GM12878 (cell line): ENCODE data around the gene ACOT6. TPM values are rescaled to one million over a fixed set of nuclear protein-coding genes. Genes with fewer than 3 reads are reported as not detected.

Experiments
- ASH2L ChIP-seq: fragments of 300-600, 200-600 bp; sonication (generic); IDR thresholded peaks from 2 replicates; pipeline ENCODE4 v1.6.1; 2017; ENCODE audit warnings: low read depth, mild to moderate bottlenecking, borderline replicate concordance
- BACH1 ChIP-seq: fragments of 450-650 bp; IDR thresholded peaks from 2 replicates; pipeline ENCODE4 v1.6.1; 2017; ENCODE audit warnings: mild to moderate bottlenecking, borderline replicate concordance
- CEBPB ChIP-seq, 2 experiments: fragments of 150-350 bp in 1 of 2; IDR thresholded peaks; 2 replicates each; pipeline ENCODE4 v1.6.1; 2012 to 2014; ENCODE audit warnings: low read depth in 2 of 2, low read length in 2 of 2, borderline replicate concordance in 1 of 2, inconsistent platforms in 1 of 2
- CHD4 ChIP-seq: fragments of 200-600 bp; sonication (generic); IDR thresholded peaks from 2 replicates; pipeline ENCODE4 v1.6.1; 2016; ENCODE audit warnings: mild to moderate bottlenecking
- EGR1 ChIP-seq, 2 experiments: IDR thresholded peaks; 1 replicate in 1 of 2; 2 replicates in 1 of 2; pipeline ENCODE4 v1.6.1; 2011 to 2012; ENCODE audit warnings: low read depth in 2 of 2, low read length in 2 of 2, borderline replicate concordance in 1 of 2, mild to moderate bottlenecking in 1 of 2, moderate library complexity in 1 of 2
- IRF4 ChIP-seq: IDR thresholded peaks from 2 replicates; pipeline ENCODE4 v1.6.1; 2011; ENCODE audit warnings: low read depth, low read length
- JUNB ChIP-seq: IDR thresholded peaks from 2 replicates; pipeline ENCODE4 v1.6.1; 2016; ENCODE audit warnings: antibody characterized with exemption, mild to moderate bottlenecking
- NFYA ChIP-seq: IDR thresholded peaks from 2 replicates; pipeline ENCODE4 v1.6.1; 2011; ENCODE audit warnings: low read depth, mild to moderate bottlenecking, low read length, improper control_type of control experiment, borderline replicate concordance
- RB1 ChIP-seq: fragments of 450-650 bp; formaldehyde crosslinking; IDR thresholded peaks from 2 replicates; pipeline ENCODE4 v1.6.1; 2017; ENCODE audit warnings: mild to moderate bottlenecking, borderline replicate concordance
- RCOR1 ChIP-seq: conservative IDR thresholded peaks from 2 replicates; pipeline ENCODE4 v1.6.1; 2012; ENCODE audit warnings: low read depth, low read length, improper control_type of control experiment
- SREBF2 ChIP-seq: IDR thresholded peaks from 2 replicates; pipeline ENCODE4 v1.6.1; 2012; ENCODE audit warnings: mild to moderate bottlenecking, low read length
- STAT1 ChIP-seq: fragments of 450-650 bp; conservative IDR thresholded peaks from 2 replicates; pipeline ENCODE4 v1.6.1; 2014; ENCODE audit warnings: antibody characterized with exemption, mild to moderate bottlenecking
- TCF7 ChIP-seq: IDR thresholded peaks from 2 replicates; pipeline ENCODE4 v1.6.1; 2014; ENCODE audit warnings: antibody characterized with exemption, borderline replicate concordance
- ZNF207 ChIP-seq: fragments of 450-650 bp; IDR thresholded peaks from 2 replicates; pipeline ENCODE4 v1.6.1; 2014; ENCODE audit warnings: antibody characterized with exemption, mild to moderate bottlenecking, borderline replicate concordance
- ZSCAN29 ChIP-seq: fragments of 450-650 bp; IDR thresholded peaks from 2 replicates; pipeline ENCODE4 v1.6.1; 2017; ENCODE audit warnings: mild to moderate bottlenecking, moderate library complexity
- polyA plus RNA-seq, 11 experiments: library from polyadenylated mRNA; depleted of rRNA in 4 of 11; unstranded in 6 of 11; stranded (reverse) in 5 of 11; fragments of >200 nt; fragmentation: Nextera tagmentation in 4 of 11; fragmentation: Illumina TruSeq in 1 of 11; extraction: Ambion mirVana in 4 of 11; extraction: Trizol in 1 of 11; gene quantifications; 1 replicate in 1 of 11; 2 replicates in 10 of 11; pipeline versions ENCODE4 v1.2.1 to v1.2.3, GENCODE V29; 2011 to 2016; ENCODE audit warnings: inconsistent platforms in 2 of 11, missing spikeins in 2 of 11, low read depth in 1 of 11
- total RNA-seq, 4 experiments: library from RNA; depleted of rRNA in 3 of 4; stranded (reverse); fragments of >200 nt in 3 of 4; fragmentation: Illumina TruSeq in 1 of 4; extraction: Trizol in 1 of 4; gene quantifications; 2 replicates each; pipeline versions ENCODE4 v1.2.1 to v1.2.3, GENCODE V29; 2013 to 2021
- TF ChIP-seq, protein P1 (sequence below): fragments of 450-650 bp; IDR thresholded peaks from 2 replicates; pipeline ENCODE4 v1.6.1; 2016; ENCODE audit warnings: mild to moderate bottlenecking, moderate library complexity, borderline replicate concordance
- TF ChIP-seq, protein P2 (sequence below): fragments of 450-650 bp; conservative IDR thresholded peaks from 2 replicates; pipeline ENCODE4 v1.6.1; 2017; ENCODE audit warnings: mild to moderate bottlenecking, moderate library complexity
- TF ChIP-seq, protein P3 (sequence below): IDR thresholded peaks from 2 replicates; pipeline ENCODE4 v1.6.1; 2012; ENCODE audit warnings: low read length, inconsistent platforms
- TF ChIP-seq, protein P4 (sequence below): IDR thresholded peaks from 2 replicates; pipeline ENCODE4 v1.6.1; 2012; ENCODE audit warnings: low read depth, low read length, improper control_type of control experiment
- TF ChIP-seq, protein P5 (sequence below): IDR thresholded peaks from 2 replicates; pipeline ENCODE4 v1.6.1; 2011; ENCODE audit warnings: low read depth, low read length, improper control_type of control experiment, borderline replicate concordance

Gene ACOT6
- total and polyA plus RNA-seq, 10 of the 15 experiments (the other 5 are each of a cell fraction or from before 2014, with no cell fraction given) = not detected

DNA sequence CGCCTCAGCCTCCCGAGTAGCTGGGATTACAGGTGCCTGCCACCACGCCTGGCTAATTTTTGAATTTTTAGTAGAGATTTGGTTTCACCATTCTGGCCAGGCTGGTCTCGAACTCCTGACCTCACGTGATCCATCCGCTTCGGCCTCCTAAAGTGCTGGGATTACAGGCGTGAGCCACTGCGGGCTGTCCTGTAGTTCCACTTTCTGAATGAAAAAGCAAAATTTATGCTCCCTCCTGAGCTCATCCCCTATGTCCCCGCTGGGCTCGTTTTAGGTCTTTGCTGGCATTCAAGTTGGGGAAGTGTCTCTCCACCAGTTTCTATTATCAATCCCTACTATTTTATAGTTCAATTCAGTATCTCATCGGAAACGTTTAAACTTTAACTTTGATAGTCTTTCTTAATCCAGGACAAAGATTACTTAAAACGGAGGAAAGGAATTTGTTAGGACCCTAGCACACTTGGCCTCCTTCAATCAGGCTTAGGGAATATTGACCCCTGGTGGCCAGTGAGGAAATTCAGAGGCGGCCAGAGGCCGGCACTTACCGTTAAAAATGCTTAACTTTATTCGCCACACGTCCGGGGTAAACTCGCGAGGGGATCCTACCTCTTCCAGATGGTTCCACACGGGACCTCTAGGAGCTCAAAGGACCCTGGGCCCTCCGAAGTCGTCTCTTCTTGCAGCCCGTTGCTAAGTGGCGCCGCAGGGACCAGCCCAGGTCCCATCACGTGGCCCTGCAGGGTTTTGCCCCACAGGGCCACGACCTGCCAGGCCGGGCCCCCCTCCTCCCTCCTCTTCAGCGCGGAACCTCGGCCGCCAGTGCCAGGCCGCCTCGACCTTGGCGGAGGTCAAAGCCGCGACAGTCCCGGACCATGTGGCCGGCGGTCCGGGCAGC, 21.0 kb downstream of the ACOT6 start (continued):
- TF ChIP-seq, protein P1, sequence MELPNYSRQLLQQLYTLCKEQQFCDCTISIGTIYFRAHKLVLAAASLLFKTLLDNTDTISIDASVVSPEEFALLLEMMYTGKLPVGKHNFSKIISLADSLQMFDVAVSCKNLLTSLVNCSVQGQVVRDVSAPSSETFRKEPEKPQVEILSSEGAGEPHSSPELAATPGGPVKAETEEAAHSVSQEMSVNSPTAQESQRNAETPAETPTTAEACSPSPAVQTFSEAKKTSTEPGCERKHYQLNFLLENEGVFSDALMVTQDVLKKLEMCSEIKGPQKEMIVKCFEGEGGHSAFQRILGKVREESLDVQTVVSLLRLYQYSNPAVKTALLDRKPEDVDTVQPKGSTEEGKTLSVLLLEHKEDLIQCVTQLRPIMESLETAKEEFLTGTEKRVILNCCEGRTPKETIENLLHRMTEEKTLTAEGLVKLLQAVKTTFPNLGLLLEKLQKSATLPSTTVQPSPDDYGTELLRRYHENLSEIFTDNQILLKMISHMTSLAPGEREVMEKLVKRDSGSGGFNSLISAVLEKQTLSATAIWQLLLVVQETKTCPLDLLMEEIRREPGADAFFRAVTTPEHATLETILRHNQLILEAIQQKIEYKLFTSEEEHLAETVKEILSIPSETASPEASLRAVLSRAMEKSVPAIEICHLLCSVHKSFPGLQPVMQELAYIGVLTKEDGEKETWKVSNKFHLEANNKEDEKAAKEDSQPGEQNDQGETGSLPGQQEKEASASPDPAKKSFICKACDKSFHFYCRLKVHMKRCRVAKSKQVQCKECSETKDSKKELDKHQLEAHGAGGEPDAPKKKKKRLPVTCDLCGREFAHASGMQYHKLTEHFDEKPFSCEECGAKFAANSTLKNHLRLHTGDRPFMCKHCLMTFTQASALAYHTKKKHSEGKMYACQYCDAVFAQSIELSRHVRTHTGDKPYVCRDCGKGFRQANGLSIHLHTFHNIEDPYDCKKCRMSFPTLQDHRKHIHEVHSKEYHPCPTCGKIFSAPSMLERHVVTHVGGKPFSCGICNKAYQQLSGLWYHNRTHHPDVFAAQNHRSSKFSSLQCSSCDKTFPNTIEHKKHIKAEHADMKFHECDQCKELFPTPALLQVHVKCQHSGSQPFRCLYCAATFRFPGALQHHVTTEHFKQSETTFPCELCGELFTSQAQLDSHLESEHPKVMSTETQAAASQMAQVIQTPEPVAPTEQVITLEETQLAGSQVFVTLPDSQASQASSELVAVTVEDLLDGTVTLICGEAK = peak; percentile 47; the same call in 1 of the 2 replicates
- TF ChIP-seq, protein P2, sequence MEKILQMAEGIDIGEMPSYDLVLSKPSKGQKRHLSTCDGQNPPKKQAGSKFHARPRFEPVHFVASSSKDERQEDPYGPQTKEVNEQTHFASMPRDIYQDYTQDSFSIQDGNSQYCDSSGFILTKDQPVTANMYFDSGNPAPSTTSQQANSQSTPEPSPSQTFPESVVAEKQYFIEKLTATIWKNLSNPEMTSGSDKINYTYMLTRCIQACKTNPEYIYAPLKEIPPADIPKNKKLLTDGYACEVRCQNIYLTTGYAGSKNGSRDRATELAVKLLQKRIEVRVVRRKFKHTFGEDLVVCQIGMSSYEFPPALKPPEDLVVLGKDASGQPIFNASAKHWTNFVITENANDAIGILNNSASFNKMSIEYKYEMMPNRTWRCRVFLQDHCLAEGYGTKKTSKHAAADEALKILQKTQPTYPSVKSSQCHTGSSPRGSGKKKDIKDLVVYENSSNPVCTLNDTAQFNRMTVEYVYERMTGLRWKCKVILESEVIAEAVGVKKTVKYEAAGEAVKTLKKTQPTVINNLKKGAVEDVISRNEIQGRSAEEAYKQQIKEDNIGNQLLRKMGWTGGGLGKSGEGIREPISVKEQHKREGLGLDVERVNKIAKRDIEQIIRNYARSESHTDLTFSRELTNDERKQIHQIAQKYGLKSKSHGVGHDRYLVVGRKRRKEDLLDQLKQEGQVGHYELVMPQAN = no peak
- TF ChIP-seq ASH2L (no peak), CHD4 (no peak), ZNF207 (no peak; the same call in 1 of the 2 replicates), IRF4 (no peak), RCOR1 (no peak), RB1 (no peak; the same call in 1 of the 2 replicates), JUNB (no peak), EGR1 (IDR thresholded peaks at IDR 0.05; ENCODE audit: borderline replicate concordance in 1 of 2, low read depth in 2 of 2, low read length in 2 of 2) (no peak), SREBF2 (no peak), CEBPB (IDR thresholded peaks at IDR 0.05; ENCODE audit: borderline replicate concordance in 1 of 2, low read depth in 2 of 2, low read length in 2 of 2) (no peak), NFYA (no peak), STAT1 (0 out of 2 replicates have a peak, but pooled peaks have one; percentile 14), ZSCAN29 (no peak), TCF7 (no peak), BACH1 (peak; percentile 41; the same call in 1 of the 2 replicates)
- TF ChIP-seq, protein P3, sequence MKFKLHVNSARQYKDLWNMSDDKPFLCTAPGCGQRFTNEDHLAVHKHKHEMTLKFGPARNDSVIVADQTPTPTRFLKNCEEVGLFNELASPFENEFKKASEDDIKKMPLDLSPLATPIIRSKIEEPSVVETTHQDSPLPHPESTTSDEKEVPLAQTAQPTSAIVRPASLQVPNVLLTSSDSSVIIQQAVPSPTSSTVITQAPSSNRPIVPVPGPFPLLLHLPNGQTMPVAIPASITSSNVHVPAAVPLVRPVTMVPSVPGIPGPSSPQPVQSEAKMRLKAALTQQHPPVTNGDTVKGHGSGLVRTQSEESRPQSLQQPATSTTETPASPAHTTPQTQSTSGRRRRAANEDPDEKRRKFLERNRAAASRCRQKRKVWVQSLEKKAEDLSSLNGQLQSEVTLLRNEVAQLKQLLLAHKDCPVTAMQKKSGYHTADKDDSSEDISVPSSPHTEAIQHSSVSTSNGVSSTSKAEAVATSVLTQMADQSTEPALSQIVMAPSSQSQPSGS = no peak
- TF ChIP-seq, protein P4, sequence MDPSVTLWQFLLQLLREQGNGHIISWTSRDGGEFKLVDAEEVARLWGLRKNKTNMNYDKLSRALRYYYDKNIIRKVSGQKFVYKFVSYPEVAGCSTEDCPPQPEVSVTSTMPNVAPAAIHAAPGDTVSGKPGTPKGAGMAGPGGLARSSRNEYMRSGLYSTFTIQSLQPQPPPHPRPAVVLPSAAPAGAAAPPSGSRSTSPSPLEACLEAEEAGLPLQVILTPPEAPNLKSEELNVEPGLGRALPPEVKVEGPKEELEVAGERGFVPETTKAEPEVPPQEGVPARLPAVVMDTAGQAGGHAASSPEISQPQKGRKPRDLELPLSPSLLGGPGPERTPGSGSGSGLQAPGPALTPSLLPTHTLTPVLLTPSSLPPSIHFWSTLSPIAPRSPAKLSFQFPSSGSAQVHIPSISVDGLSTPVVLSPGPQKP = no peak
- TF ChIP-seq, protein P5, sequence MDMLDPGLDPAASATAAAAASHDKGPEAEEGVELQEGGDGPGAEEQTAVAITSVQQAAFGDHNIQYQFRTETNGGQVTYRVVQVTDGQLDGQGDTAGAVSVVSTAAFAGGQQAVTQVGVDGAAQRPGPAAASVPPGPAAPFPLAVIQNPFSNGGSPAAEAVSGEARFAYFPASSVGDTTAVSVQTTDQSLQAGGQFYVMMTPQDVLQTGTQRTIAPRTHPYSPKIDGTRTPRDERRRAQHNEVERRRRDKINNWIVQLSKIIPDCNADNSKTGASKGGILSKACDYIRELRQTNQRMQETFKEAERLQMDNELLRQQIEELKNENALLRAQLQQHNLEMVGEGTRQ = peak; percentile 43
